Left renal cortex interstitium (tissue), 4 donors: ENCODE measurements around the gene PLAGL2. TPM values are rescaled to one million over a fixed set of nuclear protein-coding genes. Genes with fewer than 3 reads are reported as not detected.
"Not testable (repeated sequence)": the region's sequence is repeated elsewhere in the genome, so short reads cannot be mapped to it uniquely, and the experiment has no call there.

Experiments used
- DNase-seq, 4 donors: peaks; one replicate each; pipeline ENCODE4 v3.0.0-alpha.2; 2013; ENCODE audit warnings: low read depth in 4 of 4, low spot score in 2 of 4, missing footprints in 1 of 4
- polyA plus RNA-seq, 4 donors: library from polyadenylated mRNA; unstranded; fragments of 120-200 nt; gene quantifications; one replicate each; pipeline ENCODE4 v1.2.1, GENCODE V29; 2013; ENCODE audit not compliant: insufficient read length in 4 of 4

Gene PLAGL2
- polyA plus RNA-seq, 4 donors = 18.0 to 24.2 (median 19.3) TPM

DNA sequence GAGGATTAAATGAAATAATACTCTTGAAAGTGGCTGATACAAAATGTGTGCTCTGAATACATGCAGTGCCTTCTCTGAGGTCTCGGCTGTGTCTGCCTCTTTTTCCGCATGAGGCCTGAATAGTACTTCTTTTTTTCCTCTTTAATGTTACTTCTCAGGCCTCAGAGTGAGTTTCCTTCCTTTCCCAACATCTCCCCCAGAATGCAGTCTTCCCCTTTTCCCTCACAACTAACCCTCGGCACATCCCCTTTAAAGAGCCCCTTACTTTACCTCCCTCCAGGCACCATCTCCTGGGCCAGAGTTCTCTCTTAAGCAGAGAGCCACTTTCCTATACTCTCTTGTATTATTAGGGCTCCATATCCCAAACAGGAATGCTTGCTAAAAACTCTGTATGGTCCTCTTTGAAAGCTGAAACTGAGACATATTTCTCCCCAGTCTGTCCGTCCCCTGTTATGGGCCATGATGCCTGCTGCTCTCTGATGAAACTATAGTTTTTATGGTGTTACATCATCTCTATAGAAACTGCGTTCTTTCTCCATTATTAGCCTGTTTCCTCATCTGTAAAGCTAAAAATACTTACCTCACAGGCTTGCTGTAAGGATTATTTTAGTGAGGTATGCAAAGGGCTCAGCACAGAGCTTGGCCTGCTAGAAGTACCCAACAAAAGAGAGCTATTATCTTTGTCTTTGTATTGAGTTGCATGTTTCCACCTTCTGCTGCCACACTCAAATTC, 2.3 kb downstream of the PLAGL2 start:
- DNase-seq = no peak

DNA sequence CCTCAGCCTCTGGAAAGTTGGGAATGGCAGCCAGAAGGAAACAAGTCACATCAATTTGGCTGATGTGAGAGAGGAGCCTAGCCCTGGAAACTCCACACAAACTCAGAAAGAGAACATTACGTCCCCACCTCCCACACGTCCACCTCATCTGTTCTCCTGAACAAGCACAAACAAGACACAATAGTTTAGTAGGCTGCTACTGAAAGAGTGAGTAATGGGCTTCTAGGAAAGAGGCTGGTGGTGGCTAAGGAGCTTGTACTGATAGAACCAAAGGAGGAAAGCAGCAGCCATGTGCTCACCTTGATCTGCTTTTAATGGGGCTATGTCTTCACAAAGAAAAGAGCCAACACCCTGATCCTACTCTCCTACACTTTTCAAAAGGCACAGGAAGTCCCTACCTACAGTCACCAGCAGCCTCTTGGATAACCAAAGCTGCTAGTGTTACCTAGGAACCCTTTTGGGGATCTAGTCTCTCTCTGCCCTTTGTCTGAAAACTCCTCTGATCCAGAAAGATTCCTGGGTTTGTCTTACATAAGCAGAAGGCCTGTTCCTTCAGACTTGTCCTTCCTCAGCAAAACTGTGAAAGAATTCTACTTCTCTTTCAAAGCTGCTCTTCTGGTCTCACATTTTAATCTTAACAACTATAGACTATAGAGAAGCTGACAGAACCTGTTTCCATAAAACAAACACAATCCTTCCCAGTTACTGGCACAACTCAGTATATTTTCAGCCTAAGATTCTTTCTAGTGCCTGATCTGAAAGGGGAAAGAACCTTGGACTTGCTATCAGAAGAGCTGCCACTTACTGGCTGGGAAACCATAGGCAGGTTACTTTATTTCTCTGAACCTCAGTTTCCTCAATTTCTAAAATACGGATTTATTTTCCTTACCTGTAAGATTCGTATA, 3.1 kb downstream of the PLAGL2 start:
- no peak for DNase-seq

DNA sequence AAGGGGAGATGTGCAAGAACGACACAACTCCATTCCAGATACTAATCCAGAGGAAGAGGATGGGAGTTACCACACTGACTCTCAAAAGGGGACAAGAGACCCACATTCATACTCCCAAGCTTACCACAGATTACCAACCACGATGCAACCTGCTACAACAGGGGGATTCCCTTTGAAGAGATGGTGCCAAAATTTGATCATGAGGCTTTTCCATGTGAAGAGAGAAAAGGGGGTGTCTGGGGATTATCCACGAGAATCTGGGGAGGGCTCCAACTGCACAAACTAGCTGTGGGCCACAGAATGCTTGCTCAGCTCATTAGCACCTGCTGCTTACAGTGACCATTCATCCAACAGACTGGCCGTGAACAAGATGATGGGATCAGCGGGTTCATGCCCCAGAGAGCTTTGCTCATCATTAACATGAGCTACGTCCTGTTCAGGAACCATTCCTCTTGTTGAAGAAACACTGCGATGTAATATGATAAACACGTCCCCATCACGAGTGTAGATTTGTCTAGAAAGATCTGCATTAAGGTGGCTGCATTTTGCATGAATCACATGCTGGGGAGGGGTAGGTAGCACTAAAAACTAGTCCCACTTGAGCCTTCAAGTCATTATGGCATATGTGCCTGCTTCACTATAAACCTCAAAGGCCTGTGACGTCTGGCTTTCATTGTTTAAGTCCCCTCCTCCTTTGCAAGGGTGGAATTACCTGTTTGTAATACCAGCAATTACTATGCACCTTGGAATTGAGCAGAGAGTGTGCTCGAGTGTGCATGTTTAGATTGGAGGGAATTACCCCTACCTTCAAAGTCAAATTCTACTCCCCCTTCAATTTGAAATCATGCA, 4.0 kb downstream of the PLAGL2 start:
- DNase-seq = no peak

DNA sequence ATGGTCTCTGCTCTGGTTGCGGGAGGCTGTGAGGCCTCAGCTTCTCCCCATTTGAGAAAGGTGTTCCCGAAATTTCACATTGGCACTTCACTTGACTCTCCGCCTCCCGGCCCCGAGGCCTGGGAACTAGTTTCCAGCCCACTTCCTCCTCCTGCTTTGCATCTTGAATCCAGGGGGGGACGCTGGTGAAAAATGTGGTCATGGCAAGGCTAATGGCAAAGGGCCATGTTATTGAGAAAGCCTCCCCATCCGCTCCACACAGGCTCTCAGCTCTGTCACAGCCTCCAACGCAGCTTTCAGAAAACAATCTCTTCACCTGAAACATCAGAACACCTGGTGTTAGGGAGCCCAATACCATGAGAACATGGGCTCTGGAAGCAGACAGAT, 5.6 kb downstream of the PLAGL2 start:
- DNase-seq = no peak

DNA sequence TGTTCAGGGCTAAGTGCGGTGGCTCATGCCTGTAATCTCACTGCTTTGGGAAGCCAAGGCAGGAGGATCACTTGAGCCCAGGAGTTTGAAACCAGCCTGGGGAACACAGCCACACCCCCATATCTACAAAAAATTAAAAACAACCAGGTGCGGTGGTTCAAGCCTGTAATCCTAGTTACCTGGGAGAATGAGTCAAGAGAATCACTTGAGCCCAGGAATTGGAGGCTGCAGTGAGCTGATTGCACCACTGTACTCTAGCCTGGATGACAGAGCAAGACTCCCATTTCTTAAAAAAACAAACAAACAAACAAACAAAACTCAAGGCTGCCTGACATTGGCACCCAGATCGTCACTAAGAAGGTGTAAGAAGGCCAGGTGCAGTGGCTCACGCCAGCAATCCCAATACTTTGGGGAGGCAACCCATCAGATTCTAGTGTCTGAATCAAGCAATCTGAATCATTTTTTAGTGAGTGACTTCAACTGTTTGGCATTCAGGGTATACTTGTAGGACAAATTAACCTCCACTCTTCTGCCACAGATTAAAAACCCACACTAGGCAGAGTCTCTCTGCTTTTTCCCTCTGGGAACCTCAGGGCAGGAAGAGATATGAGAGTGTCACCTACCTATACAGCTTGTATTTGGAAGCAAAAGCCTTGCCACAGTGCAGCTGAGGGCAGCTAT, 6.1 kb downstream of the PLAGL2 start:
- no peak for DNase-seq

DNA sequence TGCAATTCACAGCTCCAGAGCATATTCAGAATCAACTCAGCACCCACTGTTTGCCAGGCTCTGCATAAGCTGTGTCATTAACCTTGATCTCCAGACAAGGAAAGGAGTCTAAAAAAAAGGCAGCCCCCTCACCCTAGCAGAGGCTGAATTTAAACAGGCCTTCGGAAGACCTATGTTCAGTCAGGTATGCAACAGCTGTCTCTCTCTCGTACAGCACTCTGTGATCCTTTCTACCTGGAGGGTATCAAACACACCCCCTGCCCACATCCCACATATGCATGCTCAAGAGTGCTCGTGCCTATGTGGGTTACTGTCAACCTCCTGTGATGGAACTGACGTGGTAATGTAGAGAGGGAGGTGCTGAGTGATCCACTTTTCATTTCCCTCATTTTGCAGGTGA, 8.5 kb downstream of the PLAGL2 start:
- DNase-seq = no peak

DNA sequence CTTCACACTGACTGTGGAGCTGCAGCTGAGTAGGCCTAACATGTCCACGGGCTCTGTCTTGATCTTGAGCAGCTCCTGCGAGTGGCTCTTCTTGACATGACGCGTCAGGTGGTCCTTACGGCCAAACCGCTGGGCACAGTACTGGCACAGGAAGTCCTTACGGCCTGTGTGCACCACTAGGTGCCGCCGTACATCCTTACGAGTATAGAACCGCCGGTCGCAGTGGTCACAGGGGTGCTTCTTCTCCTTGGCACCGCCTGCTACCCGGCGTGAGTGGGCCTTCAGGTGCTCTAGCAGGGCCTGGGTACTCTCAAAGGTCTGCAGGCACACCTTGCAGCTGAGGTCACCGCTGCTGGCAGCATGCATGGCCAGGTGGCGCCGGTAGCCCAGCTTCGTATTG, 10.4 kb downstream of the PLAGL2 start:
- DNase-seq = not testable (repeated sequence)

DNA sequence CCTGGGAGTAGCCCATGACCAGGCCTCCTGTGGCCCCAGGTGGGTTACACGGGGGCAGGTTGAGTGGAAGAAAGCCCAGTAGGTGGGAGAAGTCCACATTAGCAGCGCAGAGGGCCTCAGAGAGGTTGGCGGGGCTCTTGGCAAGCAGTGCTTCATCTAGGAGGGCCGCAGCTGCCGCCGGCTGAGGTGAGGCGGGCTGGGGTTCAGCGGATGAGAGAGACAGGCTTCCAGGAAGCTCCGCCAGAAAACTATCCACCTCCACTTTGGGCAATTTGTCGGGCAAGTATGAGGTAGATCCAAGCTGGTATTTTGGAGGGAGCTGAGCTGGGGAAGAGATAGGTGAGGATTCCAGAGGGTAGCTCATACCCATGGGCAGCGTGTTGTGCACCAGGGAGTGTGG, 10.9 kb downstream of the PLAGL2 start:
- DNase-seq = not testable (repeated sequence)

DNA sequence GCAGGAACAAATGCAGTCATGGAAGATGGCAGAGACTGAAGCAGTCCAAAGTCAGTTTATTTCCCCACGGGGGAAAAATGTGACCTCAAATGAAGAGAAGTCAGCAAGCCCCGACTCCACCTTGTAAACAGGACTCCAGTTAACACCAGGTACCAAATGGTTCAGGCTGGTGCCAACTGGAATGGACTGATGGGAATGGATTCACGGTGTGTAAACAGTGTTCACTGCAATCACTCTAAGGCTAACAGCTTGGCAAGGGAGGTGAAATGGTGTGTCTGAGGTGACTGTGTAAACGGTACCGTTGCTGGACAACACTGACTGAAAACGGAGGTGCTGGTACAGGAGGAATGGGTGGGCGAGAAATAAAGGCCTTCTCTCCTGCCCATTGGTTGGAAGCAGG, 12.0 kb downstream of the PLAGL2 start:
- DNase-seq = no peak

DNA sequence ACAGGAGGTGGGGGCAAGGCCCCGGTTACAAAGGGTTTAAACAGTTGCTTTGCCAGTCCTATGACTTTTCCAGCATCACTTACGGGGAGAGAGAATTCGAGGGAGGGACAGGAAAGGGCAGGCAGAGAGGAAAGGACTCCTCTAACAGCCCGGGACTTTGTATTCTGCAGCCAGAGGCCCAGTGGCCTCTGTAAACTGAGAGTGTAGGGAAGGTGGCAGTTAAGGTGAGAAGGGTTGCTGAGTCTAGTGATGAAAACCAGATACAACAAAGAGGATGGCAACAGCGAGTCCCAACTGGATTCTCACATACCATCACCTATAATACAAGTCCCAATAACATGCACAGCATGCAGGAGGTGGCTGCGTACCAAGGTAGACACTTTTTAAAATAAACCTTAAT, 13.5 kb downstream of the PLAGL2 start:
- no peak for DNase-seq

DNA sequence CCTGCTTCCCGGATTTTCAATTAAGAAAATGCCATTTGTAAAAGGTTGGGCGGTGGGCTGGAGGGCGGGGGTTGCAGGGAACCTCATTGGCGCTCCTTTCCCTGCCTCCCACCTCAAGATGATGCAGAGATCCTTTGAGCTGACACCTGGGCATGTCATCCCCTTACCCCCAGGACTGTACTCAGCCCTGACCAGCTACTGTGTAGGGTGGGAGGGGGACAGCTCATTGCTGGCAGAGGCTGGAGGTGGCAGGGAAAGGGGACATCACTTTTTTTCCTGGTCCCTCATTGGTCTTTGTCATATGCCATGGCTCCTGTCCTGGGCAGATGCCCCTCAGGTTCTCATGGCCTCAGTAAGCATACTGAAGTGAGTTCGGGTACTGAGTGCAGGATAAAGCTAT, 14.2 kb downstream of the PLAGL2 start:
- DNase-seq = not testable (repeated sequence)

DNA sequence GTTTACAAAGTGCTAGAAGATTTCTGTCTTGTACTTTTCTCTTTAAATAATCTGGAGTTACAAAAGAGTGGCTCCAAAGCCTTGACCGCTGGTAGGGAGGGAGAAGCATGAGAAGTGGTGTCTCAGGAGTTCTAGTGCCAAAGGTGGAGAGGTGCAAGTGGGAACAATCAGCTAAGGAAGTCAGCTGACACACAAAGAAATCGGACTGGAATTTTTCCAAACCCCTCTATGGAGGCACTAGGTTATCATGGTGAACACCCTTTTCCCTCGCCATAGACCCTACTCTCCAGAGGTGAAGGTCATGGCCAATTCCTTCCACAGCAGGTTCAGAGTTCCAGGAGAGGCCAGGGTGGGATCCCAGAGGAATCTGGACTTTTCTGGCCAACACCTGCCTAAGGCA, 14.8 kb downstream of the PLAGL2 start:
- no peak for DNase-seq

DNA sequence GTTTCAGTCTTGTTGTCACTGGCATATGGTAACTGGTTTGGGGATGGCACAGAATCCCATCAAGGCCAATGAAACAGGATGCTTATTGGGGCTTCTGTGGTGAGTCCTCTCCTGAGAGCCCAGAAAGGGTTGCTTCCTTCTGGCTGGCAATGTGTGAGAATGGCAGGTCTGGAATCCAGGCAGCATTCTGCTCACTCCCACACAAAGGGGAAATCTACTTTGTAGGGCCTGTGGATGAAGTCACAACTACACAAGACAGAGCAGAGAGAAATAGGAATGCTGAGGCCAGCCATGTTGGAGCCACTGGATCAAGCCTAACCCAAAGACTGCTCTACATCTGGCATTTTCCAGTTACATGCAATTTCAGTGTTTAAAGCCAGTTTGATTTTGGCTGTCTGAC, 15.7 kb downstream of the PLAGL2 start:
- DNase-seq = no peak

DNA sequence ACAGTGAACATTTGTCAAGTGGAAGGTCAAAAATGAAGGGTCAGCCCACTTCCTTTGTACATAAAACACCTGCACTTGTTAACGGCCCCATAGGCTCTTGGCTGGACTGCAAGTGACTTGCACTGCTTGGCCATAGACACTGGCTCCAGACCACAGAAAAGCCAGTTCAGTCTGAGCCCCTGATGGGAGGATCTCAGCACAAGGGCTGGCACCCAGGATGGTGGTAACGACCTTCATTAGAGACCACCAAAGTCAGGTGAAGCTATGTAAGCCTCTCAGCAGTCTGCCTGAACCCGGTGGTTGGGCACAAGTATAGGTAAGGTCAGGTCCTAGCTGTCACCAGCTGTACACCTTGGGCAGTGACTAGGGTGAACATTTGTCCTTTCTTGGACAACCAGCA, 16.1 kb downstream of the PLAGL2 start:
- DNase-seq = no peak

DNA sequence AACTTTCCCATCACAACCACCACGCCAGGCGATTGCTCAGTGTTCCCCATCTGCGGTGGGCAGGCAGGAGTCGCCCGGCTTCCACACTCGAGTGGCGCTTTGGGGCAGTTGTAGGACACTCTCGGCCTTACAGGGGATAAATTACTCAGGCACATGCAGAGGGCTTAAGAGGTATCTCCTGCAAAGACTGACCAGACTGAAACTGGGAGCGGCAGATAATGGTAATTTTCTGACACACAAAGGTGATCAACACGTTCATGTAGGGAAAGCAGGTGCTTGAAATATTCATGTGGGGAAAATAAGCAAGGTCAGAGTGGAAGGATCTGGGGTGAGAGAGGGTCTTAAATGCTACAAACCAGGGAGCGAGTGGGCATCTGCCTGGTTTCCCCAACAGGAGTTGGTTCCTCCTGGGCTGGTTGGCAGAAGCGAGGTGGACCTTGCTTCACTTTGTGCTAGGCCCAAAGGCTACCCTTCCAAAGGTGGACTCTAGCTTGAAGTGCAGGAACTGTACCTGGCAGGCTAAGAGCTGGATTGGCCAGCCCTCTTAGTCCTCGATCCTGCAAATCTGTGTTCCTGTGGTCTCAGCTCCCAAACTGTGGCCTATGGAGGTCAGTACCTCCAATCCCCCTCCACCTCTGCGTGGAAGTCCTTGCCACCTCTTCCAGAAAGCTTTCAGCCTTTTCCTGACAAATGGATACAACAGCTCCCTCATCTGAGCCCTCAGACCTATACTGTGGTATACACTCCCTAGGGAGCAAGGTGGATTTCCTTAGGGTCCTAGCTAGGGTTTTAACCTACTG, 16.7 kb downstream of the PLAGL2 start:
- DNase-seq = no peak

DNA sequence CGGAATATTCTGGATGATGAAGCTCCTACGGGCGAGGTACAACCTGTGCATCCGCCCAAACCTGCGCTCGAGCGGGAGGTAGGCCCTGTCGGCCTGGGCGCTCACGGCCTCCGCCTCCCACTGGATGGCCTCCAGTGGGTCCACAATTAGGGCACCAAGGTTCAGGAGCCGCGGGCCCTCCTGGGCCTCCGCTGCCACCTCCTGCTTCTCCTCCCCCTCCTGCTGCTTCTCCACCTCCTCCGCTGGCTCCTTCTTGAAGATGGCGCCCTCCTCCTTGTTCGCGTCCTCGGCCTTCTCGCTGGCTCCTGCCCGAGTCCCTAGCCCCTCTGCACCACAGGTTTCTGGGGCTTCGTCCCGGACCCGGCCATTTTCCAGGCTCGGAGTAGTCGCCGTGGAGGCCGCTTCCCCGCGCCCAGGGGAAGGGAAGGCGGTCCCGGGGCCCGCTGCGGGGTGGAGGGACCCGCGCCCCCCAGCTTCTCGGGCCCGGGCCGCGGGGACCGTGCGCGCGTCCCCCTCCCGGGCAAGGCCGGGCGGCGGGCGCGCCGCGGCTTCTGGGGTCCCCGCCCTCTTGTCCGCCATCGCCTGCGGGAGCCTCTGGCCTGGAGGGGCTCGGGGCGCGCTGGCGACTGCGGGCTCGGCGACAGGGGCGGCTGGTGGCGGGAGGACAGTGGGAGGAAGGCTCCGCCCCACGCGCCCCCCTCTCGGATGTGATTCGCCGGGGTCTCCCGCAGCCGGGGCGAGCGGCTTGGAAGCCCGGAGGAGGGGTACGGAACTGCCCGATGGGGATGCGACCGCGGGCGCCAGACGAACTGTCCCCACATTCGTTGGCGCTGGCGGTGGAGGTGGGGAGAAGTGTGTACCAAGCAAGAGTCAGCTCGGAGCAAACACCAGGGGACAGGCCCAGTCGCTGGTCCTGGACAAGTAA, 17.6 kb downstream of the PLAGL2 start:
- DNase-seq = peak in 1 of 4 donors; percentile 51

DNA sequence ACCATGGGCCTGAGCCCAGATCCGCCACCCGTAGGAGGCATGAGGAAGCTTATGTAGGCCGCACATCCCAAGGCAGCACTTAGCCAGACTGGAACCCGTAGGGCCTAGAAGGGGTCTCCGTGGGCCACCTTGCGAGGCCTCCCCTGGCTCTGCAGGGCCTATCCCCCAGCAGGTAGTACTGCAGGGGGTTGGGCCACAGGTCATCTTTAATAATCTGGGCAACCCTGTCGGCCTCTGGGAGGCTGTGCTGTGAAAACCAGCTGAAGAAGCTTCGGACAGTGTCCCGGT, 18.5 kb downstream of the PLAGL2 start:
- no peak for DNase-seq

DNA sequence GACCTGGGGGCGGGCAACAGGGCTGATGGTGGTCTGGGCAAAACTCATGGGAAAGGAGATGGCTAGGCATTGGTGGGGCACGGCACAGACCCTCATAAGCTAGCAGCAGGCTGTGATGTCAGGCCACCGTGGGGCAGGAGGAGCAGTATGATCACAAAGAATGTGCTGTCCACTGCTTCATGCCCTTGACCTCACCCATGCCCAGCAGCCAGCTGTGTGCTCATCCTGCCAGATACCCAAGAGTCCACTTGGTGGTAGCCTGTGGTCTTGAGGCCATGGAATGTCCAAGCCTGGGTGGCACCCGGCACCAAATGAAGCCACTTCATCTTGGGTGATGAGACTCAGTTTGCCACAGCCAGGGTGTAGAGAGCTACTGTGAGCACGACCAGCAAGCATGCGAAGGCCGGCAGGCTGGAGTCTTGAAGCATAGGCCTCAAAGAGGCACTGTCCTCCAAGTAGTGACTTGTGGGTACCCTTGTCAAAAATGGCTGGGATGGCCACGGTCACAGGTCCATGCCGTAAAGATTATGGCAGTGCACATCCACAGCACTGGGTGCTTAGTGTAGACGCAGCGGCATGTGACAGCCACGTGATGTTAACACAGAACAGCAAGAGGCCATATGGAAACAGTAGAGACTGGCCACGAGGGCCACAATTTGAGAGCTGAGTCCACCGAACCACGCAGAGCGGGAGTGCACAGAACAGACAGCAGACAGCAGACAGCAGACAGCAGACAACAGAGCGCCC, 19.0 kb downstream of the PLAGL2 start:
- DNase-seq = no peak
